ENCODE data around the gene AUTS2.
"Not testable (repeated sequence)": the region's sequence is repeated elsewhere in the genome, so short reads cannot be mapped to it uniquely, and the experiment has no call there.

The AUTS2 gene

DNA sequence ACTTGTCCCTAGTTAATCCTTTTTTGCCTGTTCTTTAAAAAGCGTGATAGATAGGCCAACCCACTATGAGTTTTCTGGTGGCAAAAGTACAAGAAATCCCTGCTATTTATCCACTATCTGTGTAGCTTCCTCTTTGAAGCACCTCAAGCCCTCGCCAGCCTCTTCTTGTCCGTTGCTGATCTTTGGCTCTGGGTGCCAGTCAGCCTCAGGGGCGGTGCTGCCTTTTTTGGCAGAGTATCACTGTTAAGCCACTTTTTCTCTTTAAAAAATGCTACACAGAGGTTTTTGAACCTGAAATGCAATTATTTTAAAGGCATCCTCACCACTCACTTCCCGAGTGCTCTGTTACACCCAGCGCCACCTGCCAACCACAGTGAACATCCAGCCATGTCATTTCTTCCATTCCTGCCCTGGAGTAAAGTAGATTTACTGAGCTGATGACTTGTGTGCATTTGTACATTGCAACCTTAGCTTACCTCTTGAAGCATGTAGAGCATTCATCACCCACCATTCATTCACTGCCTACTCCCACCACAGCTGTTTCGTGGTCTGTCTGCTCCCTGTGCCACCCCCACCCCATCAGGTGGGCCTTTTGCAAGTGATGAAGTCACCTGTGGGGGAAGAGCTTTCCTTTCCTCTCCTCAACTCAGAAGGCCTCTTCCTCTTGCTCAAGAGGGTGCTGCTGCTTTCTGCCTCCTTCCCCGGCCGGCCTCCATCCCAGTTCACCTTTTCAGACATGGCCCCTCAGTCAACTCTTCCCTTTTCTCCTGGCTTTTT is 1119.5 kb downstream of the AUTS2 start:
- no peak for DNase-seq (ENCODE audit: low read depth in 4 of 4, low spot score in 1 of 4)

DNA sequence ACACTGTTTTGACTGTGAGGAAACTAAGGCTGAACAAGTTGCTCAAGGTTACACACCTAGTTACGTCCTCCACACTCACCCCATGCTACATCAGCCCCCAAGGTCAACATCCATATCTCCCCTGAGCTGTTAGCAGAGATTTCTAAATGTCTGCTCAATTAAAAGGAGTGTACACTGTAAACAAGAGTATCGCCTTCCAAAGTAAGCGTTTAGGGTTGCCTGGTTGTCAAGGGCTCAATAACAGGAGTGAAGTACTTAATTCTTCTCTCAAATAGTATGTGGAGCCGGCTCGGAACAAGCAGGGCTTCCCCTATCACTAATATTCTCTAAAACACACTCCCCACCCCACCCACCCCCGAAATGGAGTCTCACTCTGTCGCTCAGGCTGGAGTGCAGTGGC is 1120.8 kb downstream of the AUTS2 start:
- DNase-seq (ENCODE audit: low read depth in 4 of 4, low spot score in 1 of 4), result no peak

DNA sequence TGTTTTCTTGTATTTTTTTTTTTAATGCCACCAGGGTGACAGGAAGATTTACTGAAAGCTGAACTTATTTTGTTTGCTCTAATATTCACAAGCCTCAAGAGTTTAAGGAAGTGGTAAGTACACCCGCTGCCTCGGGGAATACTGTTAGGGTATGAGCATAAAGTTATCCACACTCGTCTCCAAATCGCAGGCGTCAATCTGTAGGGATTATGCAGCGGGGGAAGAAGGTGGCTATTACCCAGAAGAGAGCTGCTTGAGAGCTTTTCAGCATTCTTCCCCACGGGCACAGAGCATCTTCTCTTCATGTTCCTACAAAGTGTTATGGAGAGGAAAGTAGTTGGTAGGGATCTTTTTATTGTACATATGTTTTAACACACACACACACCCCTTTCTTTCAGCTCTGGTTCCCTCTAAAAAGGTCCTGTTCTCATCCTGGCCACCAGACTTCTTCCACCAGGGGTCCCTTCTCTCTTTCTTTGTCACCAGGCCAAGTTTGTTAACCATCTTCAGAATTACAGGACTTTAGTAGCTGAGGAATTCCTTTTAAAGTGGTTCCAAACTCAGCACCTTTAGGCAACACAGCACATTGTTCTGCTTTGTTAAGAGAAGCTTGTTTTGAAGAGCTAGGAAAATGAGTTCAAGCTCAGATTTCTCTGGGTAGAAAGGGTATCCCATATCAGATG is 1122.1 kb downstream of the AUTS2 start:
- DNase-seq (ENCODE audit: low read depth in 4 of 4, low spot score in 1 of 4), result no peak

DNA sequence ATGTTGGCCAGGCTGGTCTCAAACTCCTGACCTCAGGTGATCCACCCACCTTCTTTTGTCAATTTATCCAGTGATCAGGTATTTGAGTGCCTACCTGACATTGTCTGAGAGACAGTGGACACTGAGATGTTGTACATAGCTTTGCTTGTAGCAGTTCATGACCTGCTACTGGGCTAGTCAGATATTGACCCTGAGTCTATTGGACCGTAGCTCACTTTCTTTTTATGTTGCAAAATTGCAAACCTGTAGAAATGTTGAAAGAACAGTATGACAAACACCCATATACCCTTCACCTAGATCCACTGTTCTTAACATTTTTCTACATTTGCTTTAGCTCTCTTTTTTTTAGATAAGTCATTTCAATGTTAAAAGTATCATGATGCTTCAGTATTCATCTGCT is 1123.2 kb downstream of the AUTS2 start:
- DNase-seq (ENCODE audit: low read depth in 4 of 4, low spot score in 1 of 4), result no peak

DNA sequence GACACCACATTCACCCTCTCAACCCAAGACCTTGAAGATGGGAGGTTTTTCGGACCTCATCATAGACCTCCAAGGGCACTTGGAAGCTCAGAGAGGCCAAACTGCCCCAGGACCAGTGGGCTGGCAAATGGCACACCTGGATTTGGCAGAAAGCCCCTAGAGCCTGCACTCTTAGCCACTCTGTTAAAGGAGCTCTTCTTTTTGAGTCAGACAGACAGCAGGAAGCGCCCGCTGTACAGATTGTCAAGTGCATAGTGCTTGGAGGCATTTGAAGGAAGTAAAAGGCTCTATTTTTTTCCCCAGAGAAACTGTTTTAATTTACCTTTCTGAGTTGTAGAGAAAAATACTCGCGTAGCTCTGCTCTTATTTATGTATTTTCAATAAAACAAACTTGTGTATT is 1125.1 kb downstream of the AUTS2 start:
- DNase-seq (ENCODE audit: low read depth in 4 of 4, low spot score in 1 of 4), result no peak

DNA sequence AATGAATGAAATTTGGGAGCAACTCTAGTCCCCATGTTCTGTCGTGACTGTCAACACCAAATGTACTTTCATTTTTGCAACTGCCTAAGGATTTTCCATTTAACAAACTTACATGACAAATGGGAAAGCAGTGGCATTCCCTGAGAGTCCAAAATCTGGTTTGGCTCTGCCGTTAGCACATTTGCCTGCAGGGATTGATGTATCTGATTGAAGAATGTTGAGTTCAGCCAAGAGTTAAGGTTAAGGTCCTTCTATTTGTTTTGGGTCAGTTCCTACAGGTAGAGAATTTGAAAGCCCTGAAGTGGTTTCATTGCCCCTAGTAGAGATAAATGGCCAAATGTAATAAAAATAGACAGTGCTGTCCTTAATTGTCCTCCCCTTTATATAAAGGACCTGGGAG is 1127.2 kb downstream of the AUTS2 start:
- no peak for DNase-seq (ENCODE audit: low read depth in 4 of 4, low spot score in 1 of 4)

DNA sequence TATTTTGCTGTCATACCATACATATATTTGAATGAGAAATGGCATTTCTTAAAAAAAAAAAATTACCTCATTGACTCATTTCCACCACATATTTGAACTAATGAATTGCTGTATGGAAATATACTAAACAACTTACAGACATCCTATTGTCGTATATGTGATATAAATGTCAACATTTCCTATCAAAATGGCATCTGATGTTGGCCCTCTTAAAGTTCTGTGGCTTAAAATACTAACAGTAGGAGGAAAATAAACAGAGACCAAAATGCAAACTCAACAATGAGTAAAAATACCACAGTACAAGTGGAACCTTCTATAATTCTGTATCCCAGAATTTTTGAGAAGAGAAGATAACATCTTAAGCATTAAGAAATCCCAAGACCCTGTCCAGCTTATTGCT is 1128.0 kb downstream of the AUTS2 start:
- no peak for DNase-seq (ENCODE audit: low read depth in 4 of 4, low spot score in 1 of 4)

DNA sequence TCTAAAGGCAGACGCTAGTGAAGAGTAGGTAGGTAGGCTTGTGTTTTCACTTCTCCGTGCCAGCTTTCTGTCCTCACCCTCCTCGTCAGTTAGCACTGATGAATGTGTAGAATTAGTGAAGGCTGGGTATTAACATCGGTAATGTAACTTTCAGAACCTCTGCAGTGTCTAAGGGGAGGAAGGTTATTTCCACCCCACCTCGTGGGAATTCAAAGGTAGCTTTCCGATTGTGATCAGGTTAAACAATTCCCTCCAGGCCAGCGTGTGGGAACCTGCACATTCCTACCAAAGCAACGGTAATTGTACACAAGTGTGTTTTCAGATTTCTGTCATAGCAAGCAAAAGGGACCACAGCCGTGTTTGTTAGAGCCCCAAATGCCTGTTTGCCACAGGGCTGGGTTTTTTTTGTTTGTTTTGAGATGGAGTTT is 1128.7 kb downstream of the AUTS2 start:
- no peak for DNase-seq (ENCODE audit: low read depth in 4 of 4, low spot score in 1 of 4)

DNA sequence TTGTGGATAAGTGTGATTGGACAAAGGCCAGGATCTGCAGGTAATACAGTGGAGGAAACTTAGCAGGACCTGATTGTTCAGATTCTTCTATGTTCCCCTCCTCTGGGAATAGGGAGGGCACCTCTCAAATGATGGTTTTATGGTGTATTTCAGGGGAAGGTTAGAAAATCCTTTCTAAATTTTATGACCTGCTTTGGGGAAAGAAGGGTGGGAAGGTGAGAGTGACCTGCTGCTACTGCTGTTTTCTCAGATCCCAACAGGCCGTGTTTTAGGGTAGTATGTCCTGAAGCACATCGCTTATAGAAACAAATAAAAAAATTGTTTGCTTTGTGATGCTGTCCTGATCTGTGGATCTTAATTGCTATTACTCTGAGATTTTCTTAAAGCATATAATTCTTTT is 1129.6 kb downstream of the AUTS2 start:
- DNase-seq (ENCODE audit: low read depth in 4 of 4, low spot score in 1 of 4), result no peak

DNA sequence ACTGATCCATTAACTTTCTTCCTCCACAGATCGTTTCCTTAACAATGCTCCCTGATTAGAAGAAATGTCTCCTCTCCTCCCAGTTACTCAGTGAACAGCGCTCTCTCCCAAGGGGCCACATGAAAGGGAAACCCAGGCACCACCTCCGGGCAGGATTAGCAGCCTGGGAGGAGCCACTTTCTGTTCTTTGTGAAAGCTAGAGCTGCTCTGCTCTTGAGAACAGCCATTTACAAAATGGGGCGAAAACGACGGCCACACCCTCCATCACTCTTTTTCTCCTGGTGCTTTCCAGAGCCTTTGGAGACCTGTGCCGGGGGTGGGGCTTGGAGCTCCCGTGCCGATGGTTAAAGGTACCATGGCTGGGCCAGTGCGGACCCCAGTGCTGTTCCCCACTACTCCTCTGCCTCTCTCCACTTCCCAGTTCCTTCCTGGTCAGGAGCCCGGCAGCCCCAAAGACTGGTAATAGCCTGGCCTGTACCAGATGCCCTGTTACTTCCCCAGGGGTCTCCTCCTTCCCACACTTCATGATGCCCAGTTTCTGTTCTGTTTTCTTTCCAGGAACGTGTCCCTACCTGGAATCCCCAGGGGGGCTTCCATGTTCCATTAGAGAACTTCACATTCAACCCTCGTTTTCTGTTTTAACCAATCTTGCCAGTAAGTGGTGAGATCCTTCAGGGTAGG is 1130.7 kb downstream of the AUTS2 start:
- DNase-seq (ENCODE audit: low read depth in 4 of 4, low spot score in 1 of 4), result no peak

DNA sequence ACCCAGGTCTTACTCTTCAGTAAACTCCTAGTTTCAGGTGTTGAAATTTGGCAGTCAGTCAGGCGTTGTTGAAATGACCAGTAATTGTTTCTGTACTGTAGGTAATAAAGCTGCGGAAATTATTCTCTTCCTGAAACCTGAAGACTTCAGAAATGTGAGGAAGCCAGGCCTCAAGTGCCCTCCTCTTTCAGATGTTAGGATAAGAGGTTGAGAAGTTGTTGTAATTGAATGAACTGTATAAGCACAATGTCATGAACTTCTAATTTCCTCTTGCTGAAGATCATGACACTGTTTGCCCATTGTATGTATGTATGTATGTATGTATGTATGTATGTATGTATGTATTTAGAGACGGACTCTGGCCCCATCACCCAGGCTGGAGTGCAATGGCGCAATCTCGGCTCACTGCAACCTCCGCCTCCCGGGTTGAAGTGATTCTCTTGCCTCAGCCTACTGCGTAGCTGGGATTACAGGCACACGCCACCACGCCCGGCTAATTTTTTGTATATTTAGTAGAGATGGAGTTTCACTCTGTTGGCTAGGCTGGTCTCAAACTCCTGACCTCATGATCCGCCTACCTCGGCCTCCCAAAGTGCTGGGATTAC is 1131.4 kb downstream of the AUTS2 start:
- DNase-seq (ENCODE audit: low read depth in 4 of 4, low spot score in 1 of 4), result not testable (repeated sequence)

DNA sequence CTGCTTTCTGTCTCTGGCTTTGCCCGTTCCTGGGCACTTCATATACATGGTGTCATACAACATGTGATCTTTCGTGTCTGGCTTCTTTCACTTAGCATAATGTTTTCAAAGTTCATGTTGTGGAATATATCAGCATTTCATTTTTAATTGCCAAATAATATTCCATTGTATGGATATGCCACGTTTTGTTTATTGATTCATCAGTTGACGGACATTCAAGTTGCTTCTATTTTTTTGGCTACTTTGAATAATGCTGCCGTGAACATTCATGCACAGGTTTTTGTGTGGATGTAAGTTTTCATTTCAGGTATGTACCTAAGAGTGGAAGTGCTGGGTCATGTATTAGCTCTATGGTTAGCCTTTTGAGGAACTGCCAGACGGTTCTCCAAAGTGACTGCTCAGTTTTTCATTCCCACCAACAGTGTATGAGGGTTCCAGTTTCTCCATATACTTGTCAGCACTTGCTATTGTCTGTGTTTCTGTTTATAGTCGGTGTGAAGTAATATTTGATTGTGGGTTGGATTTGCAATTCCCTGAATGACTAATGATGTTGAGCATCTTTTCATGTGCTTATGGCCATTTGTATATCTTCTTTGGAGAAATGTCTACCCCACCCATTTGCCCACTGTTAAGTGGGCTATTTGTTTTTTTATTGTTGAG is 1132.3 kb downstream of the AUTS2 start:
- DNase-seq (ENCODE audit: low read depth in 4 of 4, low spot score in 1 of 4), result no peak

DNA sequence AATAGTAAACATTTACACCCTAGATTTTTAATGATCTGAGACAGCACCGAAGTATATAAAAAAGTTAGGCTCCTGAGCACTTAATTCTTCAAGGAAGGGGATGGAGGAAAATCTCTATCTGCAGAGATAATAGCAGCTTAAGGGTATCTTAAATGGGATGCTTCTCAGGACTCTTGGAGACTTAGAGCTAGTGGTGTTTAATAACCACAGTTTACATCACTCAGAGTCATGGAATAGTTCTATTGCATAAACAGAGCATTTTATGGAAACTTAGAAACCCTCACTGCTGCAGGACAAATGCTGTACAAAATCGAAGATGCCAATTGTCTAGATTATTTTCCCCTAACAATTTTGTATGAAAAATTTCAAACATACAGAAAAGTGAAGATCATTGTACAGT is 1134.8 kb downstream of the AUTS2 start:
- DNase-seq (ENCODE audit: low read depth in 4 of 4, low spot score in 1 of 4), result no peak

DNA sequence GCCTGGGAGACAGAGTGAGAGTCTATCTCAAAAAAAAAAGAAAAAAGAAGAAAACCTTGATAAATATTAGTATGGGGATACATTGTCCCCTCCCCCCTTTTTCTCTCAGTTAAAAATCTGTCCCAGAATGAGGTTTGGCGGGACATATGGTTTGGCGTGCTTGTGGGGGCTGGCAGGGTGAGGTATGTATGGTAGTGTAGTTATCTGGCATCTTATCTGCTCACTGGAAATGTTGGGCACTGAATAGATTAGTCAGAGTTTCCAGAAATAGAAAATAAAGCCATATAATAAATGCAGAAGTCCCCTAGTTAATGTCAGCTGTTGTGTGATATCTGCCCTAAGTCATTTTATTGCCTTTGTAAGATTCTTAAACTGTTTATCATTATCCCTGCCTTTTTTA is 1136.1 kb downstream of the AUTS2 start:
- no peak for DNase-seq (ENCODE audit: low read depth in 4 of 4, low spot score in 1 of 4)

DNA sequence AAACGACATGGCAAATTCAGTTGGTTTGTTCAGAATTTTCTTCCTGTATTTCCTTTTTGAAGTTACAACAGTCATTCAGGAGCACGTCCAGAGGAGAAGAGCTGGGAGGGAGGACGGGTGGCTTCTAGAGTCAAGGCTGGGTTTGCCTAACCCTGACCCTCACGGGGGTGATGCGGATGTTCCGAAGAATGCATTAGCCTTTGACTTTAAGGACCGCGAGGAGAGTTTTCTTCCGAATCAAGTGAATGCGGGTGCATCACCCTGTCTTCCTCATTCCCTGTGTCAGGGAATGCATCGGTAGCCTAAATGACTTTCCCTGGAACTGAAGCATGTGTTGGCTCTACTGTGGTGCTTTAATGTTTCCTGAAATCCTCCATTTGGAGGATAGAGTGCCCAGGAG is 1137.0 kb downstream of the AUTS2 start:
- DNase-seq (ENCODE audit: low read depth in 4 of 4, low spot score in 1 of 4), result no peak

DNA sequence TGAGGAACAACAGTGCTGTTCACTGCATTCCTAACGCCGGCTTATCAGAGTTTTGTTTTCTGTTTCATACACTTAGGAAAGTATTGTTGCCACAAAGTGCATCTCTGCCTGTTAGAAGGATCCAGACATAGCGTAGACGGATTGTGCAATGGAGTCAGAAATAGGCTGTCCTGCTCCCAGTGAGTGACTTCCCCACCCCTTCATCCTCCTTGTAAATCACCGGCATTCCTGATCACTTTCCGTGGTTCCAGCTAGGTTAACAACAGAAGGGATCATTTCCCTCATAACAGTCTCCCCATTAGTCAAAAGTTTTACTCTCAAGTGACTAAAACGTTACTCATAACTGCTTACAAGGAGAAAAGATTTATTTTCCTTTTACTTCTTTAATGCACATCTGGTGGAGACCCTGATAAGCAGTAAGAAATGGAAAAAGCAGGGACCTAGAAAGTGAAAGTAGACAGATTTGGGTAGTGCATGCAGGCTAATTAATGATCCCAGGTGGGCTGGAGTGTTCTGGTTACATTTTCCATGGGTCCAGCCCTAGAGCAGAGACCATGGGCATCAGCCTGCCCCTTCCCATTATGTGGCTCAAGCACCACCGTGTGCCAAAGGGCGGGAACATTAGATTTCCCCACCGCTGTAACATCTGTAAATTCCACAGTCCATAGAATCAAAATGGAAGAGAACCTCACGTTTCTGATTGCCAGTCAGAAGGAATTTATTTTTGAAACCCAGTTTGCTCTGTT is 1138.6 kb downstream of the AUTS2 start:
- DNase-seq (ENCODE audit: low read depth in 4 of 4, low spot score in 1 of 4), result no peak

DNA sequence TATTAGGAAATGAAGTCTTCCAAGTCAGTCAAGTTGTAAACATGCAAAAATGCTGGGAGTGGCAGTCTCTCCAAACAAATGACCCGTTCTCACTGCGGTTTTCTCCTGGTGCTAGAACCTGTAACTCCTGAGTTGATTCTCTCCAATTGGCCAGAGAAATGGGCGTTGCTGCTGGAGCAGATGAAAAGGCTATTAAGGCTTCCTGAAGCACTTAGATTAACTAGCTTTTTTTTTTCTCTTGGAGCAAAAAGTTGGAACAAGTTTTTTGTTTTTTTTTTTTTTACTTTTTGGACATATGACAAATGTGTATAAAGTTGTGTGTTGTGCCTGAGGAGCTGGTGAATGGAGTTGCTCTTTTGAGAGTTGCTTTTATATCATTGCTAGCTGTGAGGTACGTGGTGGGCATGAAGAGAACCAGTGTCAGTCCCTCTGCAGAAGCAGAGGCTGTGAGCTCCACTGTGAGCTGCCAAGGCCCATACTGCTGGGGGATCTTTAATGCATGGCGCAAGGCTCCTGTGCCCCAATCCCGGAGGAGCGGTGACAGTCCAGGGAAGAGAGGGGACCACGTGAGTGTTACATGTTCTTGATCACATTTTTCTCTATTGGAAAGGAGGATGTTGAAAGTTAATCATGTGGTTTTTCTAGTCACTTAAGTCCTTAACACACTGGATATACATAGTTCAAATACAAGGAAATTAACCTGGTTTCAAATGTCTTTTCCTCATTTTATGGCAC is 1140.0 kb downstream of the AUTS2 start:
- no peak for DNase-seq (ENCODE audit: low read depth in 4 of 4, low spot score in 1 of 4)

DNA sequence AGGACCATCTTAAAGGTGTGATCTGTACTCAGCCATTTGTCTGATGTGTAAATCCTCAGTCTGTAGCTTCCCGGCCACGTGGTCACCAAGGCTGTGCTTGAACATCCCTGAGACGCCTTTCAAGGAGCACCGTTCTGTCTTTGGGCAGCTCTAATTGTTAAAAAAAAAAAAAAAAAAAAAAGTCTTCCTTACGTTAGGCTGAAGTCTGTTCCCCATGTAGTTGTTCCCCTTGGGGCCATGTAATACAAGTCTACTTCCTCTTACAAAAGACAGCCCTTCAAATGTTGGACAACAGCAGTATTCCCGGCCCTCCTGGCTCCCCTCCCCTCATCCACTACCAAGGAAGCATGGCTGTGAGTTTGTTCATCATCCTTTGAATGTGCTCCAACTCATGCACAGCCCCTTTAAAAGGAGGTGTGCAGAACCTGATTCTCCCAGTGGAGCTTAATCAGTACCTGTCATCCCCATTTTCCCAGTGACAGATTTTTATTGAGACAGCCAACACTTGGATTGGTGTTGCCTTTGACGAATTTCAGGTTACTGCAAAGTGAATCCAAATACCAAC is 1141.5 kb downstream of the AUTS2 start:
- no peak for DNase-seq (ENCODE audit: low read depth in 4 of 4, low spot score in 1 of 4)

DNA sequence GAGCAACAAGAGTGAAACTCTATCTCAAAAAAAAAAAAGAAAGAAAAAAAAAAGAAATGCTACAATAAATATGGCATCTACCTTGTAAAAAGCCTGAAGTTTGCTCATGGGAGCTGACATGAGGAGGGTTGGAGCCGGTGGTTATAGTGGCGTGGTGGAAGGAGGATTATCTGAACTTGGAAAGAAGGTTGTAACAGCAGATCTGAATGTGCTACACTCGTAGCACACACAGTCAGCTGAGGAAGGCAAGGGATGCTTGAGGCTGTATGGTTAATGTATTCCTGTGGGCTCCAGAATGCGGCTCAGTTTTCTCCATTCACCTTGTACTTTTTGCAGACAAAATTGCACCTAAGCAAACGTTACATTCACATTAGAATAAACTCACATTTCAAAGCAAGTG is 1143.4 kb downstream of the AUTS2 start:
- no peak for DNase-seq (ENCODE audit: low read depth in 4 of 4, low spot score in 1 of 4)
